ENCODE results near the gene USP17L15.
"Not testable (repeated sequence)": the region's sequence is repeated elsewhere in the genome, so short reads cannot be mapped to it uniquely, and the experiment has no call there.

The USP17L15 gene

GRCh38 chr4:9234085-9234484, at the start of gene USP17L15:
TSS of gene USP17L15 (plus strand) at chr4:9234385. CDS start at chr4:9234385, 0 bp downstream.
- DNase-seq, result not testable (repeated sequence)

GRCh38 chr4:9210357-9210756, 23.8 kb upstream of the USP17L15 start, which contains the start of gene USP17L10:
TSS of gene USP17L10 (plus strand) at chr4:9210657. CDS start at chr4:9210657, 0 bp downstream.
- not testable (repeated sequence) for DNase-seq

- not testable (repeated sequence) for DNase-seq
Observed at GRCh38 chr4:9214701-9215100, 19.5 kb upstream of the USP17L15 start.

- not testable (repeated sequence) for DNase-seq
Observed at GRCh38 chr4:9215105-9215504, 19.1 kb upstream of the USP17L15 start, which contains the start of gene USP17L11. TSS of gene USP17L11 (plus strand) at chr4:9215405. CDS start at chr4:9215405, 0 bp downstream.

- DNase-seq, result not testable (repeated sequence)
Observed at GRCh38 chr4:9219852-9220251, 14.3 kb upstream of the USP17L15 start, which contains the start of gene USP17L12. TSS of gene USP17L12 (plus strand) at chr4:9220152. CDS start at chr4:9220152, 0 bp downstream.

- not testable (repeated sequence) for DNase-seq
Observed at GRCh38 chr4:9224596-9224995, 9.6 kb upstream of the USP17L15 start, which contains the start of gene USP17L13. TSS of gene USP17L13 (plus strand) at chr4:9224896. CDS start at chr4:9224896, 0 bp downstream.

GRCh38 chr4:9230249-9230648, 3.9 kb upstream of the USP17L15 start:
- not testable (repeated sequence) for DNase-seq

GRCh38 chr4:9238461-9238860, 4.3 kb downstream of the USP17L15 start:
- not testable (repeated sequence) for DNase-seq

- not testable (repeated sequence) for DNase-seq
Observed at GRCh38 chr4:9243579-9243978, 9.4 kb downstream of the USP17L15 start, which contains the start of gene USP17L17. TSS of gene USP17L17 (plus strand) at chr4:9243879. CDS start at chr4:9243879, 0 bp downstream.

- not testable (repeated sequence) for DNase-seq
Observed at GRCh38 chr4:9247953-9248680, 13.9 kb downstream of the USP17L15 start, which contains the start of gene USP17L18. TSS of gene USP17L18 (plus strand) at chr4:9248630. CDS start at chr4:9248630, 0 bp downstream.

- not testable (repeated sequence) for DNase-seq
Observed at GRCh38 chr4:9253078-9253477, 18.9 kb downstream of the USP17L15 start, which contains the start of gene USP17L19. TSS of gene USP17L19 (plus strand) at chr4:9253378. CDS start at chr4:9253378, 0 bp downstream.

GRCh38 chr4:9257824-9258223, 23.6 kb downstream of the USP17L15 start, which contains the start of gene USP17L20:
TSS of gene USP17L20 (plus strand) at chr4:9258124. CDS start at chr4:9258124, 0 bp downstream.
- not testable (repeated sequence) for DNase-seq

GRCh38 chr4:9262572-9262971, 28.4 kb downstream of the USP17L15 start, which contains the start of gene USP17L21:
TSS of gene USP17L21 (plus strand) at chr4:9262872. CDS start at chr4:9262872, 0 bp downstream.
- not testable (repeated sequence) for DNase-seq

GRCh38 chr4:9267319-9267718, 33.1 kb downstream of the USP17L15 start, which contains the start of gene USP17L22:
TSS of gene USP17L22 (plus strand) at chr4:9267619. CDS start at chr4:9267619, 0 bp downstream.
- not testable (repeated sequence) for DNase-seq

- not testable (repeated sequence) for DNase-seq
Observed at GRCh38 chr4:9271719-9272118, 37.5 kb downstream of the USP17L15 start.
